Hepatic stellate cell (primary cell): ENCODE measurements around the gene NNAT.

ENCODE experiments used
- DNase-seq: peaks from one replicate; pipeline ENCODE4 v3.0.0; 2011; ENCODE audit warnings: low spot score

Gene NNAT

GRCh38 chr20:37502654-37503053 lies 18.4 kb upstream of the NNAT start:
- no peak for DNase-seq

DNA sequence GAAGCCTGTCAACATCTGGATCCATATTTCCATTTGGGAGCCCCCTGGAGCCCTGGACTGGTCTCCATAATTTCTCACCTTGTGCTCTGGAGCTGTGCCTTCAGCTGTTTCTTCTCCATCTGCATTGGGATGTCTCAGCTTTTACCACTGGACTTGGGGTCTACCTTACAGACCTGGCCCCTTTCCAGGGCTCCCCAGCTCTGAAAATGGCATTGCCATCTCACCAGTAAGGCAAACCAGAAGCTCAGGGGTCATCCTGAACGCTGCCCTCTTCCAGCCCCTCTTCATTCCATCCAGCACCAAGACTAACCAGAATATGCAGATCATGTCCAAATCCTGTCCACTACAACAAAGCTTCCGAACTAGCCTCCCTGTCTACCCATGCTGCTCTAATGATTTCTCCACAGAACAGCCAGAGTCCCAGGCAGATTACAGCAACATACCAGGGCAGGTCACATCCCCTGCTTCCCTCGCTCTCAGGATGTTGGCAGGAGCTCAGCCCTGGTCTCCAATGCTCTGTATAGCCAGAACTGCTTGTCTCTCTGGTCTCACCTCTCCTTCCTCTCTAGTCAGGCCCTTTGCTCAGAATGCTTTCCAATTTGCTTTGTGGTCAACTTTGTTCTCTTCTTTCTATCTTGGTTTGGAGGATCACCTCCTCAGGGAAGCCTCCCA lies 17.7 kb upstream of the NNAT start:
- DNase-seq: no peak

DNA sequence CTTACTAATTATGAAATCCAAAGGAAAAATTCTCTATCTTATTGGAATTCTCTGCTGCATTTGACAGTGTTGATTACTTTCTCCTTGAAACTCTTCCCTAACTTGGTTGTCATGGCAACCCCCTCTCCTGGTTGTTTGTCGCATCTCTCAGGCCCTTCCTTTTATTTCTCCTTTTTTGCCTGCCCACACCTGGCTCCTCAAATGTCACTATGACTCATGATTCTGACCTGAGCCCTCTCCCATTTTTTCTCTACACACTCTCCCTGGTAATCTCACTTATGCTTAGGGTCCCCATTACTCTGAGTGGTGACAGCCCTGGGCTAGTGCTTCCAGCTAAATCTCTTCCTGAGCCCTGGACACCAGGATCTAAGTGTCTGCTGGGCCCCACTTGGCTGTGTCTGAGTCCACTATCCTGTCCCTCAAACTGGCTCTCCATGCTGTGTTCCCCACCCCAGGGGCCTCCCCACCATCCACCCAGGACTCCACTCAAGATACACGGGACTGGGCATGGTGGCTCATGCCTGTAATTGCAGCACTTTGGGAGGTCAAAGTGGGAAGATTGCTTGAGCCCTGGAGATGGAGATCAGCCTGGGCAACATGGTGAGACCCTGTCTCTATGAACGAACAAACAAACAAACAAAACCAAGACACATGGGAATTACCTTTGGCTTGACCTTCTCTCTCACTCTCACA lies 16.5 kb upstream of the NNAT start:
- DNase-seq: no peak

- no peak for DNase-seq
These were observed 15.5 kb upstream of the NNAT start for GRCh38 chr20:37505263-37506151.

- DNase-seq: no peak
These were observed 14.8 kb upstream of the NNAT start for GRCh38 chr20:37506152-37506725.

DNA sequence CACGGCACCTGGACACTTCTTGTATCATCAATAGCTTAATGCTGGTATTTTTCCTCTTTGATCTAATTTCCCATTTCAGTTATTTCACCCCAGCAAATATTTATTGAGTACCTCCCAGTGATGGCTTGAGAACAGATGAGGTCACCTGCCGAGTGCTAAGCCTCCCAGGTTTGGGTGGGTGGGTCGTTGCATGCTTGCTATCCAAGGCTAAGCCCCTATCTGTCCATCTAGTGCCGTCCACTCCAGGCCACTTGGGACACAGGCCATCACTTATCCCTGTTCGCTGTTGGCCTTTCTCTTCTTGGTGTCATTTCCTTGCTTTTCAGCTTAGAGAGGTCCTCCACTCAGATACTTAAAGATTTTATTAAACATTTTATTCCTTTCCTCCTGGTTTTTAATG lies 10.8 kb upstream of the NNAT start:
- DNase-seq: no peak

- DNase-seq: peak; percentile 72
These were observed 9.3 kb upstream of the NNAT start for GRCh38 chr20:37511610-37512275.

DNA sequence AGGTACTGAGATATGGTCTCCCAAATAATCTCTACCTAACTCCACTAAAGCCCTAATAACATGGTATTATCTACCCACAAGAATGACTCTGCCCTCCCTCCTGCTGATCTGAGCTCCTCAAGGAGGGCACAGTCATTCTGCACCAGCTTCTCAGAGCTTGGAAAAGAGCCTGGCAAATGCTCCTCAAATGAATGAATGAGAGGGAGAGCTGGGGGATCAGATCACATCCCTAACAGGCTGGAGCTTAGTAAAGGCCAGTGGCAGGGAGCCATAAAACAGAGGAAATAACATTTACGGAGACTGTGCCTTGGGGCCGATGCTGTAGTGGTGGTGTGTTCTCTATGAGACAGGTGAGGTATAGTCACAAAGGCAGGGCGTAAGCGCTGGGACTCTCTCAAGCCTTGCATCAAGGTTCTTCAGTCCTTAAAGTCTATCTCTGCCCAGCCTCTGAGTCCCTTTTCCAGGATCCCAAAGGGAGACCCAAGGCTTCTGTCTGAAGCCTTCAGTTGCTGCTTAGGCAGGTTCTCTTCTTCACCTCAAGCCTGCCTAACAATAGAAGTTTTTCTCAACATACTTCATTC lies 7.2 kb upstream of the NNAT start:
- no peak for DNase-seq

GRCh38 chr20:37515876-37516275 lies 5.2 kb upstream of the NNAT start:
- no peak for DNase-seq

DNA sequence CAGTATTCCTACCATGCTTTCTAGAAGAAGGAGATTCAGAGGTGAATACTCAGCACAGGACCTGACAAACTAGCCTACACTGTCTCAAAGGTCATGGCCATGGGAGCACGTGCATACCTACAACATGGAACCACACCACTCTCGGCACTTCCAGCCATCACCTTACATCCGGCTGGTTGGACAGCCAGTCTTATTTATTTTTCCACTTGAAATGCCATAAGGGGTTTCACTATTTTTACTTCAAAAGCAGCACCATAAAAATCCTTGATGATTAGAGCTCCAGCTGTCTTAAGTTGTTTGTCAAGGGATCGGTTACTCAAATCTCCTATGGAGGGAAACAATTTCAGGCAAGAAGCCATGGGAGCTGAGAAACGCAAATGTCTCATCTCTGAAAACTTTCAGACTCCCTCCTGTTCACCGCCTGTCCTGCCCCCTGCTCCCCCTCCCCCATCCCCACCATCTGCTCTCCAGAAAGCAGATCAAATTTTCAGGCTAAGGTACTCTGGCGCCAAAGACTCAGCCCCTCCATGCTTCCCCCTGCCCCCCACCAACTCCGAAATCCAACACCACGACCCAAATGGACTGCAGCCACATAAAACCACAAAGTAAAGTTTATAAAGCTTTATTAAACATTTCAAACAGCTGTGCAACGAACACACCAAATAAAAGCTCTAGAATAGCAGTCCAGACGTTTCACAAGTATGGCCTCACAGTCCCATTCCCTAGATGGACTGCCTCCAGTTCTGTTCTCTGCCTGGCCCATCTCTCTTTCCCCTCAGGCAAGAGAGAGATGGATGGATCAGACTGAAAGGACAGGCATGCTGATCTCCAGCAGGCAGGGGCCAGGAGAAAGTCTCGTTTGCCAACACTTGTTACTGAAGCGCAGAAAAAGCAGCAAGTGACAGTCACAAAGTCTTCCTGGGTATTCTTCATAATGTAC lies 4.0 kb upstream of the NNAT start:
- DNase-seq: no peak

- DNase-seq: no peak
These were observed 3.0 kb upstream of the NNAT start for GRCh38 chr20:37518059-37518458.

DNA sequence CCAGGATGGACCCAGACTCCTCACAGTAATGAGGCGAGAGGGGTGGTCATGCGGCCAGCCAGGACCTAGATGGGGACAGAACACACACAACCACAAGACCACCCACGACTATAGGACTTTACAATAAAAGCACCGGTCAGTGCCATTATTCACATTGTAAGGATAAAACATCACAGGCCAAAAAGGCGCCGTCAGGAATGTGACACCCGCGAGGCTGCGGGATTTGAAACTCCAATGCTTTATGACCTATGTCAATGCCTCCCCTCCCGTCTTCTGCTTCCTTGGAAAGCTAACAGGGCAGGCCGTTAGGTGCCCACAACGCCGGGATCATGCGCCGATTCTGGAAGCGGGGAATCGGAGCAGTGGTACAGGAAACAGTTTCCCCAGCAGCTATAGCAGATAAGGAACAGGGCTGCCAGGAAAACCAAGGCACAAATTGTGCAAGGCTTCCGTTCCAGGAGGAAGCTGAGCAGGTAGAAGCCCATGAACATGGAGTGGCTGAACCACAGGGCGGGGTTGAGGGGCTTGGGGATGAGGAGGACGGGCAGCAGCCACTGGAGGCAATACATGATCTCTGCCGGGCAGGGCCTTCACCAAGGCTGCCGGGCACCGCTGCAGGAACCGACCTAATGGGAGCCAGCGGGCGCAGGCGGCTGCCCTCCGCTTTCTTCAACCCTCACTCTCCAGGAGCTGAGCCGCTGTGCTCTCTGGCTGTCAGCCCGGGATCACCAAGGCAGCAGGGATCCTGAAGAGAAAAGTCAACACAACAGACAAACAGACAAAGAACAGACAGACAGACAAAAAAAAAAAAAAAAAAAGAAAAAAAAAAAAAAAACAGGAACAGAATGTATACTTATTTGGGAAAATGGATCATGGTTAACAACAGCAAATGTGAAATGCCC lies 2.2 kb upstream of the NNAT start:
- no peak for DNase-seq

GRCh38 chr20:37519508-37520418 lies 1.3 kb upstream of the NNAT start:
- DNase-seq: no peak

GRCh38 chr20:37520419-37520955 lies 563 bp upstream of the NNAT start:
- no peak for DNase-seq

DNA sequence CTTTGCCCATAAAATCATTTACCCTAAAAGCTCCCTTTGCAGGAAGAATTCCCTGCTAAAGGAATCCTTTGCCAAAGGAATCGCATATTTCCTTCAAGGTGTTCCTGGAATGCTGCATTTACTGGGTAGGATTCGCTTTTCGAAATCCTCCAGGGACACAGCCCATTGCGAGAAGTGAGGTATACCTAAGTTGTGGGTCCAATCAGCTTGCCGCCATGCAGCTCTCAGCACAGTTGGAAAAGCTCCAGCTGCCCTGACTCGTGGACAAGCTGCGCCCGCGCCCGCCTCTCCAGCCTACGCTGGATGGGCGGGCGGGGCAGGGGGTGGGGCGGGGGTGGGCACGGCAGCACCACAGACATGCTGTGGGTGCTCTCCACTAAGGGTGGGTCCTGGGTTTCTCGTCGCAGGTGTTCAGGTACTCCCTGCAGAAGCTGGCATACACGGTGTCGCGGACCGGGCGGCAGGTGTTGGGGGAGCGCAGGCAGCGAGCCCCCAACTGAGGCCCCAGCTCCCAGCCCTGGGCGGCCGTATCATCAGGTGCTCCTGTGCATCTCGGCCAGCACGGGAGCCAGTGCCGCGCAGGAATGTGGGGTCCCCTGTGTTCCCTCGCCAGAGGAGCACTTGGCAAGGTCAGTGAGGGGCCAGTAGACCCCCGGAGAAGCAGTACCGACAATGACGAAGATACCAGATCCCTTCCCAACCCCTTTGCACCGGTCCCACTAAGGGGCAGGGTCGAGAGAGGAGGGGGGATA lies 1.4 kb downstream of the NNAT start:
- DNase-seq: no peak

- DNase-seq: no peak
These were observed 2.0 kb downstream of the NNAT start for GRCh38 chr20:37523012-37523391.
